OCI-LY3 (cell line): ENCODE measurements around the gene CCL15.

Experiments
- EZH2phosphoT487 ChIP-seq: fragments of 200-600 bp; shearing (Covaris generic); IDR thresholded peaks from 2 replicates; pipeline ENCODE4 v1.6.1; 2018; ENCODE audit warnings: antibody characterized with exemption, mixed run types, low read depth
- TF ChIP-seq, protein P1 (sequence below): fragments of 200-600, 300-600 bp; sonication (generic); IDR thresholded peaks from 2 replicates; pipeline ENCODE4 v1.5.1; 2014; ENCODE audit warnings: antibody characterized with exemption, low read length, low read depth

DNA sequence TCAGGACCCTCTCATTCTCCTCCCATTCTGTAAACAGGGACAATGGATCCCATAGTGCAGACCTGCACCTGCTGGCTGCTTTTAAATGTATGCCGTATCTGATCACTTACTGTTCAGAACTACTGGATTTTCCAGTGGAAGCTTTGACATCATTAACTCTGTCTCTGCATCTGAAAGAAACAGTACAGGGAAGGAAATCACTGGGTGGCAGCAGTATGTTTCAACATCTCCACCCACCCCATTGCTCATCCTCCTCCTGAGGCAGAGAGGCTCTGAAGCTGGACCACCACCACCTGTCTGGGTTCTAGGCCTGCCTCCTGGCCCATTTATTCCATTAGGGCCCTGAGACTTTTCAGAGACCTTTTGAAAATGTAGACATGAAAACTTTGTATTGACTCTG lies 2.6 kb downstream of the CCL15 start:
- TF ChIP-seq, protein P1, sequence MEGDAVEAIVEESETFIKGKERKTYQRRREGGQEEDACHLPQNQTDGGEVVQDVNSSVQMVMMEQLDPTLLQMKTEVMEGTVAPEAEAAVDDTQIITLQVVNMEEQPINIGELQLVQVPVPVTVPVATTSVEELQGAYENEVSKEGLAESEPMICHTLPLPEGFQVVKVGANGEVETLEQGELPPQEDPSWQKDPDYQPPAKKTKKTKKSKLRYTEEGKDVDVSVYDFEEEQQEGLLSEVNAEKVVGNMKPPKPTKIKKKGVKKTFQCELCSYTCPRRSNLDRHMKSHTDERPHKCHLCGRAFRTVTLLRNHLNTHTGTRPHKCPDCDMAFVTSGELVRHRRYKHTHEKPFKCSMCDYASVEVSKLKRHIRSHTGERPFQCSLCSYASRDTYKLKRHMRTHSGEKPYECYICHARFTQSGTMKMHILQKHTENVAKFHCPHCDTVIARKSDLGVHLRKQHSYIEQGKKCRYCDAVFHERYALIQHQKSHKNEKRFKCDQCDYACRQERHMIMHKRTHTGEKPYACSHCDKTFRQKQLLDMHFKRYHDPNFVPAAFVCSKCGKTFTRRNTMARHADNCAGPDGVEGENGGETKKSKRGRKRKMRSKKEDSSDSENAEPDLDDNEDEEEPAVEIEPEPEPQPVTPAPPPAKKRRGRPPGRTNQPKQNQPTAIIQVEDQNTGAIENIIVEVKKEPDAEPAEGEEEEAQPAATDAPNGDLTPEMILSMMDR, result no peak
- TF ChIP-seq EZH2phosphoT487, result no peak
